SU-DHL-6 (cell line): ENCODE measurements around the gene SIRPA.

Experiments
- H2AFZ ChIP-seq: fragments of 200-600 bp; sonication (generic); 2 replicates; pipeline ENCODE4 v1.6.1; 2014; ENCODE audit warnings: low read depth, mild to moderate bottlenecking, moderate library complexity, mixed read lengths, antibody characterized with exemption, low read length; ENCODE audit not compliant: severe bottlenecking
- H3F3A ChIP-seq: fragments of 200-600 bp; shearing (Covaris generic); 2 replicates; pipeline ENCODE4 v1.6.0; 2016; ENCODE audit warnings: antibody characterized with exemption, mild to moderate bottlenecking; ENCODE audit not compliant: insufficient read depth
- H3K27ac ChIP-seq: fragments of 200-600 bp; sonication (generic); 2 replicates; pipeline ENCODE4 v1.5.1; 2016; ENCODE audit warnings: low read depth, mild to moderate bottlenecking, low read length, moderate library complexity, mixed read lengths
- H3K27me3 ChIP-seq: fragments of 200-600 bp; sonication (generic), shearing (Covaris generic); 2 replicates; pipeline ENCODE4 v1.6.0; 2014; ENCODE audit warnings: mild to moderate bottlenecking, low read length
- H3K36me3 ChIP-seq: fragments of 200-600 bp; sonication (generic); 2 replicates; pipeline ENCODE4 v1.6.1; 2014; ENCODE audit warnings: mild to moderate bottlenecking, low read length, mixed read lengths
- H3K4me2 ChIP-seq: fragments of 300-600, 200-600 bp; shearing (Covaris generic), sonication (generic); 2 replicates; pipeline ENCODE4 v1.6.0; 2014; ENCODE audit warnings: low read length, low read depth, mild to moderate bottlenecking; ENCODE audit not compliant: poor library complexity, severe bottlenecking
- H3K4me3 ChIP-seq: fragments of 200-600 bp; sonication (generic); 2 replicates; pipeline ENCODE4 v1.5.1; 2014; ENCODE audit warnings: antibody characterized with exemption, low read length, mild to moderate bottlenecking, mixed read lengths; ENCODE audit not compliant: insufficient read depth, poor library complexity, severe bottlenecking
- H3K79me2 ChIP-seq: fragments of 200-600 bp; sonication (generic); 2 replicates; pipeline ENCODE4 v1.6.1; 2014; ENCODE audit warnings: mild to moderate bottlenecking, low read length, moderate library complexity; ENCODE audit not compliant: insufficient read depth
- H3K9ac ChIP-seq: fragments of 200-600 bp; sonication (generic); 2 replicates; pipeline ENCODE4 v1.7.0; 2014; ENCODE audit warnings: mild to moderate bottlenecking, low read length
- H3K9me2 ChIP-seq: fragments of 200-600 bp; sonication (generic); replicated peaks from 2 replicates; pipeline ENCODE4 v1.6.1; 2014; ENCODE audit warnings: low read length; ENCODE audit not compliant: insufficient read depth
- H3K9me3 ChIP-seq: fragments of 200-600 bp; sonication (generic); 2 replicates; pipeline ENCODE4 v1.6.1; 2014; ENCODE audit warnings: low read length, mixed read lengths; ENCODE audit not compliant: insufficient read depth
- H4K20me1 ChIP-seq: fragments of 200-600 bp; sonication (generic); 2 replicates; pipeline ENCODE4 v1.6.1; 2014; ENCODE audit warnings: low read depth, mild to moderate bottlenecking, antibody characterized with exemption, low read length, moderate library complexity, mixed read lengths
- CTCF ChIP-seq: fragments of 200-600 bp; sonication (generic); IDR thresholded peaks from one replicate; pipeline ENCODE4 v1.5.1; 2017; ENCODE audit warnings: antibody characterized with exemption, mild to moderate bottlenecking, low read length, moderate library complexity; ENCODE audit not compliant: insufficient read depth, poor library complexity, severe bottlenecking
- EZH2phosphoT487 ChIP-seq: fragments of 200-600 bp; sonication (generic), shearing (Covaris generic); conservative IDR thresholded peaks from 2 replicates; pipeline ENCODE4 v1.6.1; 2018; ENCODE audit warnings: mild to moderate bottlenecking, antibody characterized with exemption, low read length, moderate library complexity, mixed read lengths

SIRPA gene

GRCh38 chr20:1857466-1857865, 37.7 kb upstream of the SIRPA start:
- H4K20me1 ChIP-seq = no peaks in the 10 kb centered on the region
- H3K9me3 ChIP-seq = no peaks in the 10 kb centered on the region
- no peaks in the 10 kb centered on the region for H3K36me3 ChIP-seq
- no peaks in the 10 kb centered on the region for H3K9me2 ChIP-seq
- H3K79me2 ChIP-seq = no peaks in the 10 kb centered on the region
- no peaks in the 10 kb centered on the region for H3F3A ChIP-seq
- H2AFZ ChIP-seq = no peak overlapping the region
- no peak overlapping the region for H3K4me3 ChIP-seq
- H3K27ac ChIP-seq = no peak overlapping the region
- H3K4me2 ChIP-seq = no peak overlapping the region
- no peak for TF ChIP-seq EZH2phosphoT487
- TF ChIP-seq CTCF = no peak
- H3K9ac ChIP-seq = no peak overlapping the region
- H3K27me3 ChIP-seq = no peaks in the 10 kb centered on the region

- TF ChIP-seq EZH2phosphoT487 = no peak
- TF ChIP-seq CTCF = no peak
- Histone ChIP-seq H3K27ac (no peak overlapping the region), H3K36me3 (no peaks in the 10 kb centered on the region), H3K79me2 (no peaks in the 10 kb centered on the region), H3K4me2 (no peak overlapping the region), H3K9me2 (no peaks in the 10 kb centered on the region), H3K9ac (no peak overlapping the region), H3K9me3 (no peaks in the 10 kb centered on the region), H3F3A (no peaks in the 10 kb centered on the region), H3K27me3 (no peaks in the 10 kb centered on the region), H3K4me3 (no peak overlapping the region), H4K20me1 (no peaks in the 10 kb centered on the region), H2AFZ (no peak overlapping the region)
These were observed 36.3 kb upstream of the SIRPA start for GRCh38 chr20:1858871-1859270.

GRCh38 chr20:1860446-1860845, 34.8 kb upstream of the SIRPA start:
- H3K9me2 ChIP-seq = no peaks in the 10 kb centered on the region
- no peaks in the 10 kb centered on the region for H3K36me3 ChIP-seq
- no peaks in the 10 kb centered on the region for H4K20me1 ChIP-seq
- H3K9me3 ChIP-seq = no peaks in the 10 kb centered on the region
- TF ChIP-seq CTCF = no peak
- TF ChIP-seq EZH2phosphoT487 = no peak
- no peaks in the 10 kb centered on the region for H3K79me2 ChIP-seq
- H3K9ac ChIP-seq = no peak overlapping the region
- no peak overlapping the region for H3K27ac ChIP-seq
- H3F3A ChIP-seq = no peaks in the 10 kb centered on the region
- H2AFZ ChIP-seq = no peak overlapping the region
- no peak overlapping the region for H3K4me2 ChIP-seq
- H3K27me3 ChIP-seq = no peaks in the 10 kb centered on the region
- no peak overlapping the region for H3K4me3 ChIP-seq
